Tibial nerve (tissue), 4 donors: ENCODE data around the gene ANKMY1. TPM values are rescaled to one million over a fixed set of nuclear protein-coding genes. Genes with fewer than 3 reads are reported as not detected.

Experiments used
- DNase-seq, 2 donors: peaks; one replicate each; pipeline ENCODE4 v3.0.0-alpha.2; 2019; ENCODE audit warnings: low spot score in 2 of 2
- H3K27ac ChIP-seq, 4 donors: fragments of 200-600 bp; sonication (generic) in 3 of 4; one replicate each; pipeline ENCODE4 v1.5.1; 2017 to 2019; ENCODE audit warnings: mild to moderate bottlenecking in 1 of 4
- H3K27me3 ChIP-seq, 2 donors: fragments of 200-600 bp; sonication (generic) in 1 of 2; one replicate each; pipeline versions ENCODE4 v1.5.1 to v1.6.0; 2017 to 2019
- H3K36me3 ChIP-seq, 3 donors: fragments of 200-600 bp; sonication (generic); one replicate each; pipeline ENCODE4 v1.5.1; 2018 to 2019
- H3K4me1 ChIP-seq, 4 donors: fragments of 200-600 bp; sonication (generic) in 3 of 4; one replicate each; pipeline ENCODE4 v1.5.1; 2017 to 2019
- H3K4me3 ChIP-seq, 4 donors: fragments of 200-600 bp; sonication (generic) in 3 of 4; one replicate each; pipeline ENCODE4 v1.5.1; 2017 to 2019; ENCODE audit warnings: mild to moderate bottlenecking in 1 of 4, moderate library complexity in 1 of 4
- H3K9me3 ChIP-seq, 4 donors: fragments of 200-600 bp; sonication (generic) in 3 of 4; one replicate each; pipeline ENCODE4 v1.5.1; 2017 to 2019
- EP300 ChIP-seq, 2 donors: sonication (generic); formaldehyde crosslinking; IDR thresholded peaks; one replicate each; pipeline ENCODE4 v1.6.1; 2017; ENCODE audit warnings: antibody characterized with exemption in 2 of 2, mild to moderate bottlenecking in 1 of 2
- POLR2A ChIP-seq, 2 donors: fragments of 450-650 bp; IDR thresholded peaks; one replicate each; pipeline ENCODE4 v1.6.1; 2017; ENCODE audit warnings: antibody characterized with exemption in 2 of 2, mild to moderate bottlenecking in 2 of 2, moderate library complexity in 2 of 2
- WGBS, 2 donors: methylation state at CpG; one replicate each; pipeline ENCODE4 v1.1.5; 2018; 5-methylcytosine and 5-hydroxymethylcytosine counted together
- total RNA-seq, 4 donors: library from RNA; depleted of rRNA; stranded (reverse); fragments of >200 nt; gene quantifications; one replicate each; pipeline ENCODE4 v1.1.0, GENCODE V29; 2016
- TF ChIP-seq, protein P1 (sequence below), 5 experiments: fragments of 200-600 bp in 3 of 5; fragments of 450-650 bp in 2 of 5; sonication (generic) in 3 of 5; IDR thresholded peaks; one replicate each; pipeline ENCODE4 v1.5.1; 2016 to 2019; ENCODE audit warnings: antibody characterized with exemption in 5 of 5, mild to moderate bottlenecking in 3 of 5, moderate library complexity in 2 of 5

Gene ANKMY1
- total RNA-seq, 4 donors from 2014 or later: 14.2 to 24.0 (median 21.4) TPM

GRCh38 chr2:240597419-240598181, 39.8 kb upstream of the ANKMY1 start:
- DNase-seq: peak in 1 of 2 donors; percentile 0
- TF ChIP-seq, protein P1, sequence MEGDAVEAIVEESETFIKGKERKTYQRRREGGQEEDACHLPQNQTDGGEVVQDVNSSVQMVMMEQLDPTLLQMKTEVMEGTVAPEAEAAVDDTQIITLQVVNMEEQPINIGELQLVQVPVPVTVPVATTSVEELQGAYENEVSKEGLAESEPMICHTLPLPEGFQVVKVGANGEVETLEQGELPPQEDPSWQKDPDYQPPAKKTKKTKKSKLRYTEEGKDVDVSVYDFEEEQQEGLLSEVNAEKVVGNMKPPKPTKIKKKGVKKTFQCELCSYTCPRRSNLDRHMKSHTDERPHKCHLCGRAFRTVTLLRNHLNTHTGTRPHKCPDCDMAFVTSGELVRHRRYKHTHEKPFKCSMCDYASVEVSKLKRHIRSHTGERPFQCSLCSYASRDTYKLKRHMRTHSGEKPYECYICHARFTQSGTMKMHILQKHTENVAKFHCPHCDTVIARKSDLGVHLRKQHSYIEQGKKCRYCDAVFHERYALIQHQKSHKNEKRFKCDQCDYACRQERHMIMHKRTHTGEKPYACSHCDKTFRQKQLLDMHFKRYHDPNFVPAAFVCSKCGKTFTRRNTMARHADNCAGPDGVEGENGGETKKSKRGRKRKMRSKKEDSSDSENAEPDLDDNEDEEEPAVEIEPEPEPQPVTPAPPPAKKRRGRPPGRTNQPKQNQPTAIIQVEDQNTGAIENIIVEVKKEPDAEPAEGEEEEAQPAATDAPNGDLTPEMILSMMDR (IDR thresholded peaks at IDR 0.05): no peak
- TF ChIP-seq EP300 (IDR thresholded peaks at IDR 0.05) (no peak), POLR2A (IDR thresholded peaks at IDR 0.05) (no peak)
- whole genome bisulfite sequencing, 2 donors: 87 to 100% methylated on average over 1 to 22 of the region's 22 CpGs
- no peak overlapping the region for H3K27ac ChIP-seq
- peaks cover 0 to 100% (median 11%) of the 10 kb centered on the region in 3 donors for H3K36me3 ChIP-seq
- H3K4me3 ChIP-seq: no peak overlapping the region
- no peaks in the 10 kb centered on the region for H3K9me3 ChIP-seq
- H3K27me3 ChIP-seq: no peaks in the 10 kb centered on the region
- peaks cover 0 to 5% (median 0%) of the 10 kb centered on the region in 4 donors for H3K4me1 ChIP-seq

DNA sequence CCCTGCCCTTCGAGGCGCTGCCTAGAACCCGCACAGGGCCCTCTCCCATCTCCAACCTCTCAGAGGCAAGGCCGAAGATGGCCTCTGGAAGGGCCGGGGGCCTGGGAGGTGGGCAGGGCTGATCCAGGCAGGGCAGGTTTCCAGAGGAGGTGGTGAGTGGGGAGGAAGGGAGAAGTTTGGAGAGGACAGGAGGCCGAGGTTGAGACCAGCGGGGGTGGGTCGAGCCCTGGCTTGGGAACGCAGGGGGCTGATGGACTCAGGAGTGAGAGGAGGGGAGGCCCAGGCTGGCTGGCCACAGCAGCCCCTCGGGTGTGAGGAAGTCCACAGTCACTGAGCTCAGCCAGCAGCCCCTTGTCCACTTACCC, 39.2 kb upstream of the ANKMY1 start:
- peaks cover 0 to 5% (median 0%) of the 10 kb centered on the region in 4 donors for H3K4me1 ChIP-seq
- H3K36me3 ChIP-seq: peaks cover 0 to 100% (median 11%) of the 10 kb centered on the region in 3 donors
- 86 to 89% methylated on average over 10 of the region's 10 CpGs for WGBS, 2 donors
- no peak overlapping the region for H3K27ac ChIP-seq
- no peaks in the 10 kb centered on the region for H3K27me3 ChIP-seq
- H3K4me3 ChIP-seq: no peak overlapping the region
- no peak for DNase-seq
- TF ChIP-seq, protein P1 (IDR thresholded peaks at IDR 0.05): no peak
- TF ChIP-seq POLR2A (IDR thresholded peaks at IDR 0.05): no peak
- no peaks in the 10 kb centered on the region for H3K9me3 ChIP-seq

GRCh38 chr2:240596491-240596931, 38.7 kb upstream of the ANKMY1 start:
- WGBS, 2 donors: 80 to 91% methylated on average over 17 to 21 of the region's 23 CpGs
- Histone ChIP-seq H3K4me1 (peaks cover 0 to 7% (median 0%) of the 10 kb centered on the region in 4 donors), H3K36me3 (peaks cover 0 to 100% (median 11%) of the 10 kb centered on the region in 3 donors), H3K27ac (no peak overlapping the region), H3K4me3 (no peak overlapping the region), H3K27me3 (no peaks in the 10 kb centered on the region), H3K9me3 (no peaks in the 10 kb centered on the region)
- peak in 1 of 2 donors; percentile 8 for DNase-seq
- no peak for TF ChIP-seq POLR2A (IDR thresholded peaks at IDR 0.05)
- TF ChIP-seq EP300 (IDR thresholded peaks at IDR 0.05): no peak
- TF ChIP-seq, protein P1 (IDR thresholded peaks at IDR 0.05): no peak

DNA sequence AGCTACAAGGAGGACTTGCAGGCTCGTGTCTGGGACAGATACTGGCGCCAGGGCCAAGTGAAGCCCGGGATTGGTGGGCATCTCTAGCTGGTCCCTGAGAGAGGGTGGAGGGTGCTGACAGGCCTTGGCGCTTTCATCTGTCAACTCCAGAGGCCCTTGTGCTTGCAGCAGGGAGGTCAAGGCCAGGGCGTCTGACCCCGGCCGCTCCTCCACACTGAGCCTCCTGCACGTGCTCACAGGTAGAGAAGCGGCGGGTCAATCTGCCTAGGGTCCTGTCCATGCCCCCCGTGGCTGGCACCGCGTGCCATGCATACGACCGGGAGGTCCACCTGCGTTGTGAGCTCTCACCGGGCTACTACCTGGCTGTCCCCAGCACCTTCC, 38.3 kb upstream of the ANKMY1 start:
- H3K27me3 ChIP-seq: no peaks in the 10 kb centered on the region
- 87 to 92% methylated on average over 10 to 15 of the region's 17 CpGs for WGBS, 2 donors
- H3K4me3 ChIP-seq: no peak overlapping the region
- no peaks in the 10 kb centered on the region for H3K9me3 ChIP-seq
- H3K27ac ChIP-seq: no peak overlapping the region
- TF ChIP-seq POLR2A (IDR thresholded peaks at IDR 0.05) (no peak), EP300 (IDR thresholded peaks at IDR 0.05) (no peak)
- TF ChIP-seq, protein P1 (IDR thresholded peaks at IDR 0.05): no peak
- peaks cover 0 to 100% (median 11%) of the 10 kb centered on the region in 3 donors for H3K36me3 ChIP-seq
- peak in 1 of 2 donors; percentile 5 for DNase-seq
- H3K4me1 ChIP-seq: peaks cover 0 to 10% (median 0%) of the 10 kb centered on the region in 4 donors

- Histone ChIP-seq H3K36me3 (peaks cover 0 to 100% (median 11%) of the 10 kb centered on the region in 3 donors), H3K27me3 (no peaks in the 10 kb centered on the region), H3K4me3 (no peak overlapping the region), H3K4me1 (peaks cover 0 to 10% (median 0%) of the 10 kb centered on the region in 4 donors), H3K27ac (no peak overlapping the region), H3K9me3 (no peaks in the 10 kb centered on the region)
- no peak for TF ChIP-seq EP300 (IDR thresholded peaks at IDR 0.05)
- TF ChIP-seq, protein P1 (IDR thresholded peaks at IDR 0.05): peak in 1 of 5 experiments; percentile 9
- peak in 1 of 2 donors; percentile 7 for DNase-seq
- 63 to 65% methylated on average over 14 to 18 of the region's 18 CpGs for WGBS, 2 donors
Measured at GRCh38 chr2:240595381-240596079, 37.7 kb upstream of the ANKMY1 start.
